ENCODE data around the gene SLCO3A1.
"Not testable (repeated sequence)": the region's sequence is repeated elsewhere in the genome, so short reads cannot be mapped to it uniquely, and the experiment has no call there.

The SLCO3A1 gene

DNA sequence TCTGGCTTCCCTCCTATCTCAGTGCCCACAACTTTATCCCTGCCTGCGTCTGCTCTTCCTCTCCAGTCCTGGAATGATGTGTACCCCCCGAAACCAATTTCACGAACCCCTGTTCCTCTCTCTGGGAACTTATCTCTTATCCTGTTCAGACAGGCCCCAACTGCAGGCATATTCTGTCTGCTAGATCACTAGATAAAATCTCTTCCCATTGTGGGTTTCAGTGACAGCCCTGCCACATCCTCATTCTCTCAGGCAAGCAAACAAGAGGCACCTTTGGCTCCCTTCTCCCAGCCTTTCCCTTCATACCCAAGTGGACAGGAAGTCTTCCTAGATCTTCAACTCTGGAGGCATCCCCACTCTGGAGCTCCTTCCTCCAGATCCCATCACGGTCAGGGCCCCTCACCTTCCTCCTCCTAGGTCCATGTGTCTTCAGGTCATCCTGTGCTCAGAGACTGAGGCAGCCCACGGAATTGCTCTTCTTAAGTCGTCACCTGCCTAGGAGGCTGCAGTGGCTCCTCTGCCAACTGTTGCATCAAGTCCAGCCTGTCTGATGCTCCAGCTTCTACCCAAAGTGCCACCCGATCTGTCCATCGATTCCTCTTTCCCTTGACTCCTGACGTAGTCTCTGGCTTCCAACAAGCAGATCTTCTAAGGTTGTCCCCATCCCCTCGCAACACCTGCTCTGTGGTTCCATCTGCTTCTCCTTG lies 190.8 kb downstream of the SLCO3A1 start:
- no peak for DNase-seq

GRCh38 chr15:92047900-92048299 lies 194.4 kb downstream of the SLCO3A1 start:
- no peak for DNase-seq

DNA sequence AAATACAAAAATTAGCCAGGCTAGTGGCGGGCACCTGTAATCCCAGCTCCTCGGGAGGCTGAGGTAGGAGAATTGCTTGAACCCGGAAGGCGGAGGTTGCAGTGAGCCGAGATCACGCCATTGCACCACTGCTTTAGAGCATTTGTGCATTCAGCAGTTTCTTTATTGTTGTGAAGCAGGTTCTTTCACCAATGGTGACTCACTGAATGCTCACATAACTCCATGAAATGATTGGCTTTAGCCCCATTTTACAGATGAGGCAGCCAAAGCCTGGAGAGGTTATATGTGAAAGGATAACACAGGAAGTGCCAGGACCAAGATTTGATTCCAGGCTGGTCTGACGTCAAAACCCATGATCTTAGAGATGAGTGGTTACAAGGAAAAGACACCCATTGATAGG lies 195.2 kb downstream of the SLCO3A1 start:
- DNase-seq, result no peak

- no peak for DNase-seq
Observed at GRCh38 chr15:92049290-92049989, 195.9 kb downstream of the SLCO3A1 start.

GRCh38 chr15:92050220-92050898 lies 196.9 kb downstream of the SLCO3A1 start:
- DNase-seq, result no peak

DNA sequence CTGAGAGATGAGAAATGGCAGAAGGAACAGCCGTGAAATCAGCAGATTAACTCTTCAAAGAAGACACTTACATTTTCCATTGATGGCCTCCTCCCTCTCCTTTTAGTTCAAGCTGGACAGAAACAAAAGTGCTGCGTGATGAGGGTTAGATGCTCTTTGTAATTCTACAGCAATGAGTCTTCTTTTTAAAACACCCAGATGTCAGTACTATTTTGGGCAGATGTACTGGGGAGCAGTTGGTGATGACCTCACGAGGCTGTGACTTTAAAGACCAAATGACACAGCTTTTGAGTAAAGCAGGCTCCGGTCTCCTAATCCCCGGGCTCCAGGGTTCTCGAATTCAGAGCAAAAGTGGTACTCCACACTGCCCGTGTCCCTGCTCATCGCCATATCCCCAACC lies 198.2 kb downstream of the SLCO3A1 start:
- DNase-seq, result no peak

- DNase-seq, result no peak
Observed at GRCh38 chr15:92053753-92054316, 200.3 kb downstream of the SLCO3A1 start.

GRCh38 chr15:92056875-92057274 lies 203.4 kb downstream of the SLCO3A1 start:
- no peak for DNase-seq

- no peak for DNase-seq
Observed at GRCh38 chr15:92059036-92059970, 205.8 kb downstream of the SLCO3A1 start.

- not testable (repeated sequence) for DNase-seq
Observed at GRCh38 chr15:92059971-92060311, 206.4 kb downstream of the SLCO3A1 start.

GRCh38 chr15:92061511-92062195 lies 208.1 kb downstream of the SLCO3A1 start:
- no peak for DNase-seq

DNA sequence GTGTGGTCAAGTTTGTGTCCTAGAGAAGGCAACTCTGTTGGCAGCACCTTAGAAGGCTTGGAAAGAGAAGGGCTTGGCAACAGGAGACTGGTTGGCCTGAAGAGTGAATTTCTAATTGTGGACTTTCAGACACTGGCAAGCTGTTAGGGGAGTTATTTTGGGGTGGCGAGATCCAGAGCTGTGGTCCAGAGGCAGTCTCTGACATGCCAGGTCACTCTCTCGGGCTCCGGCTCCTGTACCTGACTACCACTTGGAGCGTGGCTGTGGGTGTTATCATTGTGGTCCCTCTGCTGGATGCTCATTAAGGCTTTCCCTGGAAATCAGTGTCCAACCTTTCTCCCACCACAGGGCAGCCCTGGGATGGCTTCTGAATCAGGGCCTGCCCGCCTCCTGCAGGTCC lies 209.0 kb downstream of the SLCO3A1 start:
- DNase-seq, result no peak

- DNase-seq, result no peak
Observed at GRCh38 chr15:92068121-92068520, 214.6 kb downstream of the SLCO3A1 start.

GRCh38 chr15:92069308-92070250 lies 216.1 kb downstream of the SLCO3A1 start:
- peak; percentile 68 for DNase-seq

GRCh38 chr15:92070251-92070650 lies 216.7 kb downstream of the SLCO3A1 start:
- DNase-seq, result not testable (repeated sequence)

DNA sequence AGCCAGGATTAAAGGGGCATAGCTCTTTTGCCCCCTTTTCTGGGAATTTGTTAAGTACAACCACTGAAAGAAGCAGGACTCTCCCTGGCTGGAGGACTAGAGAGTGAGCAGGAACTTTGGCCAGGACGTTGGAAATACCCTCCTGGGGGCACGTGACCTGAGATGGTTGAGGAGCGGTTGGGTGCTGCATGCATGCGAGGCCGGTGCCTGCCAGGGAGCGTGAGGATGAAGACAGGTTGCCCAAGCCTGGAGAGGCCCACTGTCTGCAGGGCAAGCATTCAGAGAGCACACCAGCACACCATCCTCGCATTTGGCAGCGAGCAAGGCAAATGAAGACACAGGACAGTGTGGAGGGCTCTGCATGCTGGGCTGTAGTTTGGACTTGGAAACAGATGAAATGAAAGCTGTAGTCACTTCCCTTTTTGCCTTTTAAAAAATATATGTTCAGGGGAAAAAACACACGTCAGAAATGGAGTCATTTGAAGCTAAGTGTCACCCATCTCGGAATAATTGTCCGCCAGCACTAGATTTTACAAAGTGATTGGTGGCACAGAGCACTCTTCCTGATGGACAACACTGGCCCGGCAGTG lies 217.6 kb downstream of the SLCO3A1 start:
- DNase-seq, result no peak

DNA sequence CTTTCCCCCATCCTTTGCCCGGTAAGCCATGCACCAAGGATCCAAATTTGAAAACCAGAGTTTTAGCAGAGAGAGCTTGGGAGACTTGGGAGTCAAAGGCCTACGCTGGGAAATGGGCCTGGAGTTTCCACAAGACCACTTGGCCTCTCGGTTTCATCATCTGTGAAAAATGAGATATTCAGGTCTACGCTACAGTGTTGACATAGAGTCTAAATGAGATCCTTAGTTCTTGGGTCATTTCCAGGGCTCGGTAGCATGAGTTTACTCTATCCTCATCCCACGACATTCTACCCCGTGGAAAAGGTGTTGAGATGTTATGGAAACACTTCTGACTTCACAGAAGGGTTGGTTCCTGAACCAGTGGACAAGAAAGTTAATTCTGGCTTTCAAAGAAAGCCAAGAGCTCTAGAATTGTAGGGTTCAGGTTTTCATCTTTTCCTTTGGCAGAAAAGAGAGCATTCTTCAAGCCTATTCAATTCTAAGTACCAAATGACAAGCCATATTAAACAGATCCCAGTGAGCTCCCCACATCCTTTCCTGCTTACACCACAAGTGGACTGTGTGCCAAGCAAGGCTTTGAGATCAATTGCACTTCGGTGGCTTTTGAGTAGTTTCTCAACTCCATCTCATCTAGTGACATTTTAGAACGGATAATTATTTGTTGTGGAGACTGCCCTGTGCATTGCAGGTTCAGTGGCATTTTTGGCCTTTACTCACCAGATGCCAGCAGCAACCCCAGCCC lies 219.7 kb downstream of the SLCO3A1 start:
- DNase-seq, result no peak

DNA sequence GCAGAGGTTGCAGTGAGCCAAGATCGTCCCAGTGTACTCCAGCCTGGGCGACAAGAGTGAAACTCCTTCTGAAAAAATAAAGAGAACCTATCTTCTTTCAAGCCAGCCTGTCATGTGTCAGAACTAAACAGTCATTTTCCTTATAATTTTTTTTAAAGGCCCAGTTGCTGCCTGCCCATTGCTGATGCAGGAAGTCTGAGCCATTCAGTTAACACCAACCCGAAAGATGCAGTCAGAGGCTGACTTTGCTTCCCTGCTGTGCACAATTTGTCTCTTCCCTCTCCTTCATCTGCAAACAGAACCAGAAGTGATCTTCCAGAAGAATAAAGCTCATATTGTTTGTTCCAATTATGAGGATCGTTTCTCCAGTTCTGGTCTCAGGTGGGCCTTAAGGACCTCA lies 220.6 kb downstream of the SLCO3A1 start:
- no peak for DNase-seq

- no peak for DNase-seq
Observed at GRCh38 chr15:92074646-92075045, 221.1 kb downstream of the SLCO3A1 start.

- no peak for DNase-seq
Observed at GRCh38 chr15:92075764-92076163, 222.3 kb downstream of the SLCO3A1 start.
